HepG2 (cell line): ENCODE measurements around the gene ARIH2. TPM values are rescaled to one million over a fixed set of nuclear protein-coding genes. Genes with fewer than 3 reads are reported as not detected.
A peak's percentile ranks its signal among the peaks of the same experiment; 100 is the strongest.

ENCODE experiments used
- CBX2 ChIP-seq, 2 experiments: fragments of 200-600 bp in 1 of 2; sonication (generic); formaldehyde crosslinking in 1 of 2; IDR thresholded peaks; 2 replicates each; pipeline versions ENCODE4 v1.7.0 to v1.8.1; 2018 to 2022; ENCODE audit warnings: low read depth in 2 of 2, low read length in 1 of 2, mild to moderate bottlenecking in 1 of 2, missing genetic modification reagents in 1 of 2
- KLF16 ChIP-seq, 2 experiments: sonication (generic) in 1 of 2; formaldehyde crosslinking in 1 of 2; IDR thresholded peaks; 2 replicates each; pipeline versions ENCODE4 v1.6.1 to v1.8.0; 2016 to 2023; ENCODE audit warnings: missing genetic modification reagents in 2 of 2, missing compliant biosample characterization in 1 of 2
- KMT2B ChIP-seq: IDR thresholded peaks from 2 replicates; pipeline ENCODE4 v1.6.1; 2016; ENCODE audit warnings: missing genetic modification reagents, missing compliant biosample characterization
- ZNF318 ChIP-seq: sonication (generic); formaldehyde crosslinking; IDR thresholded peaks from 2 replicates; pipeline ENCODE4 v1.4.0; 2020; ENCODE audit warnings: mild to moderate bottlenecking, missing genetic modification reagents
- ZNF569 ChIP-seq: sonication (generic); formaldehyde crosslinking; IDR thresholded peaks from 2 replicates; pipeline ENCODE4 v1.5.0; 2020; ENCODE audit warnings: mild to moderate bottlenecking, missing genetic modification reagents, moderate library complexity, borderline replicate concordance
- ZNF646 ChIP-seq: sonication (generic); formaldehyde crosslinking; IDR thresholded peaks from 2 replicates; pipeline ENCODE4 v1.9.0; 2021; ENCODE audit warnings: mild to moderate bottlenecking, missing genetic modification reagents
- ZNF772 ChIP-seq: sonication (generic); formaldehyde crosslinking; IDR thresholded peaks from 2 replicates; pipeline ENCODE4 v1.5.0; 2020; ENCODE audit warnings: mild to moderate bottlenecking, missing genetic modification reagents
- polyA plus RNA-seq, 8 experiments: library from polyadenylated mRNA; depleted of rRNA in 3 of 8; stranded (reverse) in 7 of 8; unstranded in 1 of 8; fragments of >200 nt; fragmentation: Illumina TruSeq in 4 of 8; extraction: Trizol in 4 of 8; gene quantifications; 2 replicates each; pipeline versions ENCODE4 v1.2.1 to v1.2.3, GENCODE V29; 2011 to 2016; ENCODE audit warnings: low read depth in 4 of 8, missing spikeins in 1 of 8, mixed read lengths in 1 of 8; ENCODE audit not compliant: insufficient read depth in 1 of 8
- total RNA-seq, 5 experiments: library from RNA; depleted of rRNA; stranded (reverse); fragments of >200 nt; fragmentation: Illumina TruSeq; extraction: Trizol; gene quantifications; 2 replicates each; pipeline ENCODE4 v1.2.3, GENCODE V29; 2016; ENCODE audit warnings: low read depth in 1 of 5
- TF ChIP-seq, protein P1 (sequence below): IDR thresholded peaks from 2 replicates; pipeline ENCODE4 v1.6.1; 2016; ENCODE audit warnings: low read depth
- TF ChIP-seq, protein P2 (sequence below): sonication (generic); formaldehyde crosslinking; conservative IDR thresholded peaks from 2 replicates; pipeline ENCODE4 v1.4.0; 2020; ENCODE audit warnings: missing genetic modification reagents

Gene ARIH2
- total and polyA plus RNA-seq, 2 of the 13 experiments (the other 11 are each of a cell fraction or from before 2014, with no cell fraction given) = 64.8 to 83.3 TPM

DNA sequence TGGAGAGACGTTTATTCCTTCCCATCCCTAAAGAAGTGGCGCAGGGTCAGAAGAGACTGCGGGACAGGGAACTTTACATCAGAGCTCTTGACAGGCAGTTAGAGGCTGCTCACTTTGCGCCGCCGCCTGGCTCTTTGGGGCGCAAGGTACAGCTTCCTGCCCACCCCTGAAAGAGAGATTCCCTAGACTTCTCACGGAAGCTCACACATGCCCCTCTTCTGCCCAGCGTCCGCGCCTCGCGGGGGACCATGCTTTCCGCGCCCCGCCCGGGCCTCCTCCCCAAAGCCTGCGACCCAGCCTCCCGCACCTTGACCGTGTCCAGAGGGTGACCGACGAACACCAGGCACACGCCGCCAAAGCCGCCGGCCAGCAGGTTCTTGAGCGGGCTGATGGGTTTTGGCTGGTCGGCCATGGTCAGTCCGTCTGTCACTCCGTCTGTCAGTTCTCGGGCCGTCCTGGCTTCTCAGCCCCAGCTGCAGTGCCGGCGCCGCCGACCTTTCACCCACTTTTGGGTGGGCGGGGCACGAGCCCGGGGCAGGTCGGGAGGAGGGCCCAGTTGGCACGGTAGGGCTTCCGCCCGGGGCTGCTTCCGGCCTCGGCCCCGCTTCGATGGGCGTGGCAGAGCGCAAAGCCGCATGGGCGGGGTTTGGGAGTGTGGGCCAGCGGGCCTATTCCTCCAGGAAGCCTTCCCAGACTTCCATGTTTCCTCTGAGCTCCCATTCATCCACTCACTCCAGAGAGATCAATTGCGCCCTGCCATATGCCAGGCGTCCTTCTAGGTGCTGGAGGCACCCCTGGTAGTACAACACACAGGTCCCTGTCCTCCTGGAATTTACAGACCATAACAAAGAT lies 20.0 kb upstream of the ARIH2 start, which contains the start of gene SLC25A20 (continued):
- TF ChIP-seq ZNF646 (CRISPR knock-in tag) (no peak), ZNF569 (no peak), KLF16 (CRISPR knock-in tag; IDR thresholded peaks at IDR 0.05) (no peak; a peak in 1 of 4 replicates), ZNF772 (CRISPR knock-in tag) (peak; percentile 72; the same call in 1 of the 2 replicates), CBX2 (IDR thresholded peaks at IDR 0.05; ENCODE audit: low read depth, low read length) (no peak), CBX2 (CRISPR knock-in tag; IDR thresholded peaks at IDR 0.05; ENCODE audit: low read depth) (no peak), ZNF318 (CRISPR knock-in tag) (no peak), KMT2B (CRISPR knock-in tag) (peak; percentile 68; the same call in 1 of the 2 replicates)
- TF ChIP-seq, protein P1, sequence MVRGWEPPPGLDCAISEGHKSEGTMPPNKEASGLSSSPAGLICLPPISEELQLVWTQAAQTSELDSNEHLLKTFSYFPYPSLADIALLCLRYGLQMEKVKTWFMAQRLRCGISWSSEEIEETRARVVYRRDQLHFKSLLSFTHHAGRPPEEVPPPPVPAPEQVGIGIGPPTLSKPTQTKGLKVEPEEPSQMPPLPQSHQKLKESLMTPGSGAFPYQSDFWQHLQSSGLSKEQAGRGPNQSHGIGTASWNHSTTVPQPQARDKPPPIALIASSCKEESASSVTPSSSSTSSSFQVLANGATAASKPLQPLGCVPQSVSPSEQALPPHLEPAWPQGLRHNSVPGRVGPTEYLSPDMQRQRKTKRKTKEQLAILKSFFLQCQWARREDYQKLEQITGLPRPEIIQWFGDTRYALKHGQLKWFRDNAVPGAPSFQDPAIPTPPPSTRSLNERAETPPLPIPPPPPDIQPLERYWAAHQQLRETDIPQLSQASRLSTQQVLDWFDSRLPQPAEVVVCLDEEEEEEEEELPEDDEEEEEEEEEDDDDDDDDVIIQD (CRISPR knock-in tag) = peak; percentile 53; the same call in 1 of the 2 replicates
- TF ChIP-seq, protein P2, sequence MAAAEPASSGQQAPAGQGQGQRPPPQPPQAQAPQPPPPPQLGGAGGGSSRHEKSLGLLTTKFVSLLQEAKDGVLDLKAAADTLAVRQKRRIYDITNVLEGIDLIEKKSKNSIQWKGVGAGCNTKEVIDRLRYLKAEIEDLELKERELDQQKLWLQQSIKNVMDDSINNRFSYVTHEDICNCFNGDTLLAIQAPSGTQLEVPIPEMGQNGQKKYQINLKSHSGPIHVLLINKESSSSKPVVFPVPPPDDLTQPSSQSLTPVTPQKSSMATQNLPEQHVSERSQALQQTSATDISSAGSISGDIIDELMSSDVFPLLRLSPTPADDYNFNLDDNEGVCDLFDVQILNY (CRISPR knock-in tag) = no peak
